ENCODE results near the gene LAMA4. TPM values are rescaled to one million over a fixed set of nuclear protein-coding genes. Genes with fewer than 3 reads are reported as not detected.

Gene LAMA4
- polyA plus RNA-seq, 1 donor from 2014 or later, result 0.69 TPM

DNA sequence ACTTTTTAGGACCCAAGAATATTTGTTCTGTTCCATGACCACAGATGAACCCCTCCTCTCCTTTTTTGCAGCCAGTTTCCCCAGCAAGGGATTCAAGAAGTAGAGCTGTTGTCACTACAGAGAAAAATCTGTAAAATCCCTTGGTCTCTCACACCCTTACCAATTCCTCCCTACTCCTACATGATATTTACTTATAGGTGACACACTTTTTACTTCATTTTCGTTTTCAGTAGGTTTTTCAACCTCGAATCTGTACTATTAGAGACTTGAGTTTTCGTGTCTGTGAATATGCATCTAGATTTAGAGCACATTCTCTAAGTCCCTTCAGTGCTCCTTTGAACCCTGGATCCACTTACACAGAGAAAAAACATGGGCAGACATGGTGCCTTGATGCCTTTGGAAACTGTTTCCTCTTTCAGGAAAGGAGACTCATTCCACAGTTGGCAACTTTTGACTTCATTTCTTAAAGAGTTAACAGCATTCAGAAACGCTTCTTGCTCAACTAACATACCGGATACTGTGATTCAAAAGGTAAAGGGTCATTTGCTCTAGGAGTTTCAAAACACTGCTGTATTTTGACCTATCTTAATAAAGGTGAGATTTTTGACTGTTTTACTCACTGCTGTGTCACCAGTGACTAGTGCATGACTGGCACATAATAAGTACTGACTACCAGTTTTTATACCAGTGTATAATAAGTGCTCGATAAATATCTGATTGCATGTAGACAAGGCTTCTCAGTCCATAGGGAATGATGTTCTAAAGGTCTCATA, 50.6 kb downstream of the LAMA4 start:
- no peak overlapping the region for H3K4me3 ChIP-seq (ENCODE audit: low read length)
- no peaks in the 10 kb centered on the region for H3F3A ChIP-seq (ENCODE audit: insufficient read depth, low read length, poor library complexity, severe bottlenecking)
- no peaks in the 10 kb centered on the region for H3K79me2 ChIP-seq (replicated peaks; ENCODE audit: insufficient read depth, low read length)
- no peak for TF ChIP-seq TAF1 (IDR thresholded peaks at IDR 0.05; ENCODE audit: low read depth)
- TF ChIP-seq MXI1 (conservative IDR thresholded peaks at IDR 0.05; ENCODE audit: poor library complexity, severe bottlenecking), result no peak
- no peak for TF ChIP-seq CTCF (IDR thresholded peaks at IDR 0.05; ENCODE audit: poor library complexity, severe bottlenecking)
- TF ChIP-seq EZH2 (IDR thresholded peaks at IDR 0.05; ENCODE audit: borderline replicate concordance, insufficient read depth, low read length, poor library complexity, severe bottlenecking), result no peak
- no peak for TF ChIP-seq POLR2AphosphoS5 (IDR thresholded peaks at IDR 0.05)
- no peak for TF ChIP-seq EP300 (conservative IDR thresholded peaks at IDR 0.05; ENCODE audit: poor library complexity, severe bottlenecking)
- TF ChIP-seq REST (IDR thresholded peaks at IDR 0.05; ENCODE audit: borderline replicate concordance), result no peak
- no peak for TF ChIP-seq RAD21 (conservative IDR thresholded peaks at IDR 0.05)
- no peak for TF ChIP-seq SMC3 (conservative IDR thresholded peaks at IDR 0.05; ENCODE audit: poor library complexity)
- no peaks in the 10 kb centered on the region for H3K9me2 ChIP-seq (ENCODE audit: insufficient read depth, low read length)
- no peaks in the 10 kb centered on the region for H3K36me3 ChIP-seq (ENCODE audit: insufficient read depth, low read length)
- H3K27me3 ChIP-seq (ENCODE audit: insufficient read depth, low read depth, low read length), result no peaks in the 10 kb centered on the region
- H3K9ac ChIP-seq (ENCODE audit: low read length), result no peak overlapping the region
- H3K27ac ChIP-seq (ENCODE audit: low read length), result no peak overlapping the region
- no peak overlapping the region for H3K4me2 ChIP-seq (ENCODE audit: low read length)
- no peaks in the 10 kb centered on the region for H4K20me1 ChIP-seq (ENCODE audit: insufficient read depth)
- H2AFZ ChIP-seq (ENCODE audit: low read depth, low read length), result no peak overlapping the region
- no peaks in the 10 kb centered on the region for H3K9me3 ChIP-seq (ENCODE audit: low read length)

GRCh38 chr6:112202639-112203341, 51.6 kb downstream of the LAMA4 start:
- Histone ChIP-seq H4K20me1 (ENCODE audit: insufficient read depth) (no peaks in the 10 kb centered on the region), H3K27ac (ENCODE audit: low read length) (no peak overlapping the region), H3K9me2 (ENCODE audit: insufficient read depth, low read length) (no peaks in the 10 kb centered on the region), H3K79me2 (replicated peaks; ENCODE audit: insufficient read depth, low read length) (no peaks in the 10 kb centered on the region), H3F3A (ENCODE audit: insufficient read depth, low read length, poor library complexity, severe bottlenecking) (no peaks in the 10 kb centered on the region), H3K9ac (ENCODE audit: low read length) (no peak overlapping the region), H3K36me3 (ENCODE audit: insufficient read depth, low read length) (no peaks in the 10 kb centered on the region), H3K4me2 (ENCODE audit: low read length) (no peak overlapping the region), H3K27me3 (ENCODE audit: insufficient read depth, low read depth, low read length) (no peaks in the 10 kb centered on the region), H3K4me3 (ENCODE audit: low read length) (no peak overlapping the region), H2AFZ (ENCODE audit: low read depth, low read length) (no peak overlapping the region), H3K9me3 (ENCODE audit: low read length) (no peaks in the 10 kb centered on the region)
- TF ChIP-seq CTCF (IDR thresholded peaks at IDR 0.05; ENCODE audit: poor library complexity, severe bottlenecking) (no peak), MXI1 (conservative IDR thresholded peaks at IDR 0.05; ENCODE audit: poor library complexity, severe bottlenecking) (no peak), EZH2 (IDR thresholded peaks at IDR 0.05; ENCODE audit: borderline replicate concordance, insufficient read depth, low read length, poor library complexity, severe bottlenecking) (no peak), RAD21 (conservative IDR thresholded peaks at IDR 0.05) (no peak), TAF1 (IDR thresholded peaks at IDR 0.05; ENCODE audit: low read depth) (no peak), REST (IDR thresholded peaks at IDR 0.05; ENCODE audit: borderline replicate concordance) (no peak), EP300 (conservative IDR thresholded peaks at IDR 0.05; ENCODE audit: poor library complexity, severe bottlenecking) (no peak), SMC3 (conservative IDR thresholded peaks at IDR 0.05; ENCODE audit: poor library complexity) (no peak), POLR2AphosphoS5 (IDR thresholded peaks at IDR 0.05) (no peak)
